Loucy (cell line): ENCODE results near the gene PKD2L1.

ENCODE experiments used
- H2AFZ ChIP-seq: fragments of 200-600 bp; sonication (generic); 2 replicates; pipeline ENCODE4 v1.6.0; 2016; ENCODE audit warnings: antibody characterized with exemption, mild to moderate bottlenecking, low read length, moderate library complexity
- H3F3A ChIP-seq: fragments of 200-600 bp; 2 replicates; pipeline ENCODE4 v1.6.0; 2016; ENCODE audit warnings: antibody characterized with exemption, low read depth, mild to moderate bottlenecking
- H3K27me3 ChIP-seq: fragments of 200-600 bp; sonication (generic); 2 replicates; pipeline ENCODE4 v1.6.1; 2014; ENCODE audit warnings: low read length, mild to moderate bottlenecking; ENCODE audit not compliant: insufficient read depth, poor library complexity, severe bottlenecking
- H3K36me3 ChIP-seq: fragments of 200-600 bp; sonication (generic); 2 replicates; pipeline ENCODE4 v1.6.1; 2016; ENCODE audit warnings: low read length; ENCODE audit not compliant: insufficient read depth
- H3K4me1 ChIP-seq: fragments of 200-600 bp; sonication (generic); 2 replicates; pipeline ENCODE4 v1.5.1; 2014; ENCODE audit warnings: low read length, mild to moderate bottlenecking; ENCODE audit not compliant: insufficient read depth, poor library complexity, severe bottlenecking
- H3K4me2 ChIP-seq: fragments of 200-600 bp; sonication (generic); 2 replicates; pipeline ENCODE4 v1.6.0; 2014; ENCODE audit warnings: antibody characterized with exemption, low read length, low read depth, mild to moderate bottlenecking; ENCODE audit not compliant: poor library complexity, severe bottlenecking
- H3K4me3 ChIP-seq: fragments of 200-600 bp; sonication (generic); 2 replicates; pipeline ENCODE4 v1.5.1; 2014; ENCODE audit warnings: low read length, mild to moderate bottlenecking, mixed read lengths; ENCODE audit not compliant: poor library complexity, severe bottlenecking
- H3K79me2 ChIP-seq: fragments of 200-600 bp; sonication (generic); 2 replicates; pipeline ENCODE4 v1.6.1; 2014; ENCODE audit warnings: low read length; ENCODE audit not compliant: insufficient read depth
- H3K9ac ChIP-seq: fragments of 200-600 bp; sonication (generic); 2 replicates; pipeline ENCODE4 v1.6.0; 2014; ENCODE audit warnings: mild to moderate bottlenecking, low read depth, low read length, moderate library complexity; ENCODE audit not compliant: poor library complexity, severe bottlenecking
- H3K9me2 ChIP-seq: fragments of 200-600 bp; sonication (generic); replicated peaks from 2 replicates; pipeline ENCODE4 v1.6.1; 2016; ENCODE audit warnings: low read depth, low read length, mixed read lengths
- H3K9me3 ChIP-seq: fragments of 200-600 bp; sonication (generic); 2 replicates; pipeline ENCODE4 v1.6.1; 2014; ENCODE audit warnings: mild to moderate bottlenecking, antibody characterized with exemption, low read length, low read depth; ENCODE audit not compliant: insufficient read depth
- H4K20me1 ChIP-seq: fragments of 200-600 bp; sonication (generic); 2 replicates; pipeline ENCODE4 v1.6.0; 2014; ENCODE audit warnings: antibody characterized with exemption, low read length, mild to moderate bottlenecking; ENCODE audit not compliant: insufficient read depth, poor library complexity, severe bottlenecking
- EZH2phosphoT487 ChIP-seq: fragments of 200-600 bp; IDR thresholded peaks from 2 replicates; pipeline ENCODE4 v1.6.1; 2018; ENCODE audit warnings: antibody characterized with exemption, mild to moderate bottlenecking, moderate library complexity, borderline replicate concordance
- TF ChIP-seq, protein P1 (sequence below): fragments of 200-600 bp; sonication (generic); conservative IDR thresholded peaks from 2 replicates; pipeline ENCODE4 v1.5.1; 2014; ENCODE audit warnings: mild to moderate bottlenecking, antibody characterized with exemption, low read length

The PKD2L1 gene

DNA sequence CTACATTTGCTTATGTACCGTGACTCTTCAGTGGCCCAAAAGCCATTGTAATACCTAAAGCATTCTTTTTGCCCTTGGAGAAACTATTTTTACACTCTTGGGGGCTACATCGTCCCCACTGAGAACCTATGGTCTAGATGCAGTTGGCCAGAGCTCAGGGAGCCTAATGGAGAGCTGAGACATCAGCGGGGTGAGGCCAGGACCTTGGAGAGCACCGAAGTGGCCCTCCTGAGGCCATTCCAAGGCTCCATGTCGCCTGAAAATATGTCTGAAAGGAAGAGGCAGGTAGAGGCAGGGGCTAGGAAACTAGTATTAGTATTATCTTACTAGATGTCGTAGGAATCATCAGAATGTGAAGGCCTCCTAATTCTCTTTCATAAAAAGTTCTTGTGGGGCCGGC is 4.9 kb downstream of the PKD2L1 start:
- no peaks in the 10 kb centered on the region for H3K9me3 ChIP-seq
- no peak for TF ChIP-seq EZH2phosphoT487
- TF ChIP-seq, protein P1, sequence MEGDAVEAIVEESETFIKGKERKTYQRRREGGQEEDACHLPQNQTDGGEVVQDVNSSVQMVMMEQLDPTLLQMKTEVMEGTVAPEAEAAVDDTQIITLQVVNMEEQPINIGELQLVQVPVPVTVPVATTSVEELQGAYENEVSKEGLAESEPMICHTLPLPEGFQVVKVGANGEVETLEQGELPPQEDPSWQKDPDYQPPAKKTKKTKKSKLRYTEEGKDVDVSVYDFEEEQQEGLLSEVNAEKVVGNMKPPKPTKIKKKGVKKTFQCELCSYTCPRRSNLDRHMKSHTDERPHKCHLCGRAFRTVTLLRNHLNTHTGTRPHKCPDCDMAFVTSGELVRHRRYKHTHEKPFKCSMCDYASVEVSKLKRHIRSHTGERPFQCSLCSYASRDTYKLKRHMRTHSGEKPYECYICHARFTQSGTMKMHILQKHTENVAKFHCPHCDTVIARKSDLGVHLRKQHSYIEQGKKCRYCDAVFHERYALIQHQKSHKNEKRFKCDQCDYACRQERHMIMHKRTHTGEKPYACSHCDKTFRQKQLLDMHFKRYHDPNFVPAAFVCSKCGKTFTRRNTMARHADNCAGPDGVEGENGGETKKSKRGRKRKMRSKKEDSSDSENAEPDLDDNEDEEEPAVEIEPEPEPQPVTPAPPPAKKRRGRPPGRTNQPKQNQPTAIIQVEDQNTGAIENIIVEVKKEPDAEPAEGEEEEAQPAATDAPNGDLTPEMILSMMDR = no peak
- H2AFZ ChIP-seq = no peak overlapping the region
- no peaks in the 10 kb centered on the region for H3K9me2 ChIP-seq
- H3F3A ChIP-seq = no peaks in the 10 kb centered on the region
- H3K4me2 ChIP-seq = no peak overlapping the region
- no peaks in the 10 kb centered on the region for H3K79me2 ChIP-seq
- H3K4me1 ChIP-seq = peaks cover 17% of the 10 kb centered on the region
- no peak overlapping the region for H3K4me3 ChIP-seq
- H4K20me1 ChIP-seq = no peaks in the 10 kb centered on the region
- no peaks in the 10 kb centered on the region for H3K36me3 ChIP-seq
- no peaks in the 10 kb centered on the region for H3K27me3 ChIP-seq
- H3K9ac ChIP-seq = no peak overlapping the region

DNA sequence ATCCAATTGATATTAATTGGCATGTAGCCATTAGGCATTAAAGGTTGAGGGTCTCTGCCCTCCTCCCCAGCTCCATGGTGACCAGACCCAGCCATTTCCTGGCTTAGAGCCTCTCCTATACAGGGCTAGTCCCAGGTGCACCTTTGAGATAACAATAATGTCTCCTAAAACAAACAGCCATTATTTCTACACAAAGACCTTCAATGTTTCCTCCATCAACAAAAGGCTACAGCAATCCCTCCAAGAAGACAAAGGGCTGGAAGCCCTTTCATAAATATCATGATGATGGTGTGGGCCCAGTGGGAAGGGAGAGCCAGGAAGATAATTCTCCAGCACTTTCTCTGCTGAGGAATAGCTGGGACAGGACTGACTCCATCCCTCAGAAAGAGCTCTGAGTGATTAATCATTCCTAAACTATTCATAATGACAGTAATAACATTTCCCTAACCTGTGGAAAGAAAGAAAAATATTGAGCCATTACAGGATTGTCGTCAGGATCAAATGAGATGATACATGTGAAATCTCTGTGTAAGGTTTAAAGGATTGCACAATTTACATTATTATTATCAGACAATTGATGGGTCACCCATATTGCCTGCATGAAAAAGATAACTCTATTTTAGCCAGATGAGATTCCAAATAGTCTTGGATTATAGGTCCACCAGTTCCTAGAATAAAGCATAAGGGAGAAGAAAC is 10.2 kb downstream of the PKD2L1 start:
- no peak overlapping the region for H3K4me2 ChIP-seq
- H3K9me2 ChIP-seq = no peaks in the 10 kb centered on the region
- no peak for TF ChIP-seq EZH2phosphoT487
- TF ChIP-seq, protein P1 = no peak
- no peaks in the 10 kb centered on the region for H3K36me3 ChIP-seq
- H3K27me3 ChIP-seq = no peaks in the 10 kb centered on the region
- H3K9ac ChIP-seq = no peak overlapping the region
- H3K4me3 ChIP-seq = no peak overlapping the region
- H4K20me1 ChIP-seq = no peaks in the 10 kb centered on the region
- H3F3A ChIP-seq = no peaks in the 10 kb centered on the region
- no peaks in the 10 kb centered on the region for H3K4me1 ChIP-seq
- no peak overlapping the region for H2AFZ ChIP-seq
- H3K79me2 ChIP-seq = no peaks in the 10 kb centered on the region
- no peaks in the 10 kb centered on the region for H3K9me3 ChIP-seq

DNA sequence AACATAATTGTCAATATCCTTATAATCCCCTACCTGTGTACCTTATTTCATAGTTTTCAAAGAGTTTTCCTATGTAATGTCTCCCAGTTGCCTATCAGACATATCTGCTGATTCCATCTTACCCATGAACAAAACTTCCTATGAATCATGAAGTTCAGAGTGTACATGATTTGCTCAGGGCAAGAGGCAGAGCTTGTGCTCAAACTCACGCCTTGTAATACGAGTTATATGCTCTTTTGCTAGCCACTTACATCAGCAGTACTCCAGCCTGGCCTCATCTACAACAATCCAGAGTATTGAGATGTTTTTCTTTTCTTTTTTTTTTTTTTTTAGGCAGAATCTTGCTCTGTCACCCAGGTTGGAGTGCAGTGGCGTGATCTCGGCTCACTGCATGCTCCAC is 11.8 kb downstream of the PKD2L1 start:
- H2AFZ ChIP-seq = no peak overlapping the region
- H3F3A ChIP-seq = no peaks in the 10 kb centered on the region
- no peaks in the 10 kb centered on the region for H3K9me2 ChIP-seq
- no peak overlapping the region for H3K4me2 ChIP-seq
- no peaks in the 10 kb centered on the region for H4K20me1 ChIP-seq
- no peaks in the 10 kb centered on the region for H3K27me3 ChIP-seq
- H3K36me3 ChIP-seq = no peaks in the 10 kb centered on the region
- H3K79me2 ChIP-seq = no peaks in the 10 kb centered on the region
- no peak overlapping the region for H3K4me3 ChIP-seq
- H3K9me3 ChIP-seq = no peaks in the 10 kb centered on the region
- H3K4me1 ChIP-seq = no peaks in the 10 kb centered on the region
- TF ChIP-seq, protein P1 = no peak
- no peak for TF ChIP-seq EZH2phosphoT487
- H3K9ac ChIP-seq = no peak overlapping the region
